ENCODE data around the gene NF1. TPM values are rescaled to one million over a fixed set of nuclear protein-coding genes. Genes with fewer than 3 reads are reported as not detected.

Gene NF1
- polyA plus RNA-seq, 2 of the 4 experiments (the other 2 are of a cell fraction) = 15.9 to 73.2 TPM

DNA sequence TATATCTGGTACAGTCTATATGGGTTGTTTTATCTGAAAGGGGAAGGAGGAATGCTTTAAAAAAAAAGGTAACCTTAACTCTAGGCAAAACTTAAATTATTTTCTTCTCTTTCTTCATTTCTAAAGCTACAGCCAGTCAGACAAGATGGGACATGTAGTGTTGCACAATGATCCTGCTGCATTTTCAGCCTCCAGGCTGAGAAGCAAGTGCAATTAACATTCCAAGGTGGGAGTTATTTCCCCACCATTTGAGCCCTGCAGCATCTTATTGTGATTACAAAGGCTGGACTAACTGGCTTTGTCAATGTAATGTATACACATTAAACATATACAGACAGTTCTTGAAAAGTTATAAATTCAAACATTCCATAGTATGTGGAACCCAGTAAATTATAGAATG, 22.6 kb upstream of the NF1 start:
- no peak for DNase-seq (ENCODE audit: low read depth in 1 of 2, low spot score in 1 of 2)
- CTCF ChIA-PET = interaction anchor here (0.6 to 1.4 kb wide), 4 partner anchors 18 to 455 kb away, joined by 3 to 4 read pairs (median 3); no protein-coding TSS in a partner anchor
- POLR2A ChIA-PET = no interaction called here
- no peak for FAIRE-seq
- no peaks in the 10 kb centered on the region for H3K9me3 ChIP-seq
- no peak overlapping the region for H3K4me3 ChIP-seq
- TF ChIP-seq ZC3H11A (IDR thresholded peaks at IDR 0.05) (no peak), CEBPB (IDR thresholded peaks at IDR 0.05) (peak; percentile 48 to 69; a peak in 2 of 4 replicates)
- no peak for ATAC-seq
- H3K4me1 ChIP-seq = peaks cover 51% of the 10 kb centered on the region
- no peak overlapping the region; the same call in 2 of the 3 replicates for H3K4me2 ChIP-seq
- peak overlapping the region in 1 of 2 experiments; percentile 34; a peak in 2 of 6 replicates for H3K27ac ChIP-seq

DNA sequence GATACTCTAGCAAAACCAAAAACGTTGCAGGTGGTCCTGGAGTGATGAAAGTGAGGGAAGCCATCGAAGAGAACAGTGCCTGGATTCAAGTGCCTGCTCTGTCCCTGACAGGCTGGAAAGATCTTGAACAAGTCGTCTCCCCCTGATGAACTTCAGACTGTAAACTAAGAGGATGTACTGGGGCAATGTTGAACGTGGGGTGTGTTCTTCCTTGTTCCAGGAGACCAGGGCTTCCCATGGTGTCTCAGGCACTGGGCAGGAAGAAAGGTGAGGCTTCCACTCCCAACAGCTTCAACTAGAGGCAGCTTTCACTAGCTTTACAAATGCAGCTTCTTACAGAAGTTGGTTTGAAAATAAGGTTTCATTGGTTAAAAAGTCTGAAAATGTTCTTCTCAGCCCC, 21.4 kb upstream of the NF1 start:
- no peak for DNase-seq (ENCODE audit: low read depth in 1 of 2, low spot score in 1 of 2)
- no peaks in the 10 kb centered on the region for H3K9me3 ChIP-seq
- ATAC-seq = no peak
- peak overlapping the region in 1 of 2 experiments; percentile 80; a peak in 3 of 6 replicates for H3K27ac ChIP-seq
- H3K4me3 ChIP-seq = no peak overlapping the region
- peaks cover 39% of the 10 kb centered on the region for H3K4me1 ChIP-seq
- ChIA-PET POLR2A (interaction anchor here (0.6 kb wide), 1 partner anchor 23 kb away, joined by 9 read pairs; no protein-coding TSS in a partner anchor), CTCF (interaction anchor here (0.6 to 1.4 kb wide), 3 partner anchors 8 to 360 kb away, joined by 3 read pairs; no protein-coding TSS in a partner anchor)
- no peak overlapping the region for H3K4me2 ChIP-seq
- WGBS (ENCODE audit: missing lambda C conversion rate) = 22% methylated on average over 4 of the region's 4 CpGs
- TF ChIP-seq FOXS1 (CRISPR knock-in tag; IDR thresholded peaks at IDR 0.05) (no peak), USF2 (IDR thresholded peaks at IDR 0.05) (no peak), RAD21 (conservative IDR thresholded peaks at IDR 0.05 in 1 of 2, IDR thresholded peaks at IDR 0.05 in 1 of 2) (no peak), HEYL (CRISPR knock-in tag; IDR thresholded peaks at IDR 0.05) (no peak), NFE2L2 (conservative IDR thresholded peaks at IDR 0.05; ENCODE audit: low read length) (no peak), HDAC2 (IDR thresholded peaks at IDR 0.05) (no peak), RFX5 (IDR thresholded peaks at IDR 0.05) (no peak)
- no peak for FAIRE-seq

GRCh38 chr17:31074772-31075555, 19.8 kb upstream of the NF1 start:
- WGBS (ENCODE audit: missing lambda C conversion rate) = 26% methylated on average over 4 of the region's 4 CpGs
- CTCF ChIA-PET = interaction anchor here (0.8 kb wide), 1 partner anchor 19 kb away, joined by 3 read pairs; no protein-coding TSS in a partner anchor
- Histone ChIP-seq H3K4me3 (no peak overlapping the region), H3K4me1 (peaks cover 35% of the 10 kb centered on the region), H3K9me3 (no peaks in the 10 kb centered on the region), H3K27ac (peak overlapping the region; percentile 60 to 80), H3K4me2 (peak overlapping the region; percentile 59)
- DNase-seq (ENCODE audit: low read depth in 1 of 2, low spot score in 1 of 2) (peak; percentile 50 to 65), ATAC-seq (peak; percentile 83 to 91), FAIRE-seq (no peak)
- TF ChIP-seq MYC (IDR thresholded peaks at IDR 0.05; ENCODE audit: borderline replicate concordance, low read length) (no peak), EP300 (IDR thresholded peaks at IDR 0.05) (0 out of 5 replicates have a peak, but pooled peaks of 1 of the 2 experiments have one; percentile 18)
- POLR2A ChIA-PET = no interaction called here

DNA sequence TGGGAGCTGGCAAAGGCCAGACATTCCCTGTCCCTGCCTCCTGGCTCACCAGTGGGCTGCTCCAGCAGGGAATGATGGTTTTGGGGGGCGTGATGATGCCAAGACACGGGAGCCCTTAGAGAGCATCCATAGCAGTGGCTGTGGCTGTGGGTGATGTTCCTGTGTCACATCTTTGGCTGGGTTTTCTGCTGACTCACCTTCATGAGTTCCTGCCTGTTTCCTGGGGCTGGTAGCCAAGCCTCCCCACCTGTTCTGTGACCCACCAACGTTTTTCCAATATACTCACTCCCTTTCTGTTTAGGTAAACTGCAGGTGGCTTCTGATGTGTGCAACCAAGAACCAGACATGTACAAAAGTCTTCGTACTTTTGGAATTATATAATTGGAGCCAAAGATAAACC, 16.5 kb upstream of the NF1 start:
- POLR2A ChIA-PET = no interaction called here
- DNase-seq (ENCODE audit: low read depth in 1 of 2, low spot score in 1 of 2) (peak in 1 of 2 experiments; percentile 20), FAIRE-seq (peak; percentile 67), ATAC-seq (no peak)
- Histone ChIP-seq H3K27ac (peak overlapping the region in 1 of 2 experiments; percentile 67; a peak in 3 of 6 replicates), H3K9me3 (no peaks in the 10 kb centered on the region), H3K4me1 (peaks cover 24% of the 10 kb centered on the region), H3K4me2 (no peak overlapping the region), H3K4me3 (no peak overlapping the region)
- TF ChIP-seq NFE2L2 (conservative IDR thresholded peaks at IDR 0.05; ENCODE audit: low read length) (0 out of 2 replicates have a peak, but pooled peaks have one; percentile 30), EP300 (IDR thresholded peaks at IDR 0.05) (no peak), MAFK (IDR thresholded peaks at IDR 0.05; ENCODE audit: partially characterized antibody) (peak; percentile 70)
- CTCF ChIA-PET = interaction anchor here (0.6 to 1.5 kb wide), 3 partner anchors 12 to 566 kb away, joined by 3 to 4 read pairs (median 4); no protein-coding TSS in a partner anchor
- WGBS (ENCODE audit: missing lambda C conversion rate) = 34% methylated on average over 4 of the region's 4 CpGs

GRCh38 chr17:31079731-31080130, 15.0 kb upstream of the NF1 start:
- ATAC-seq (no peak), DNase-seq (ENCODE audit: low read depth in 1 of 2, low spot score in 1 of 2) (no peak), FAIRE-seq (no peak)
- peaks cover 12% of the 10 kb centered on the region for H3K4me1 ChIP-seq
- no peak overlapping the region for H3K4me2 ChIP-seq
- no peak overlapping the region for H3K27ac ChIP-seq
- H3K4me3 ChIP-seq = no peak overlapping the region
- POLR2A ChIA-PET = no interaction called here
- no peak for TF ChIP-seq MAFK (IDR thresholded peaks at IDR 0.05; ENCODE audit: partially characterized antibody)
- no peak for TF ChIP-seq KDM1A (IDR thresholded peaks at IDR 0.05; ENCODE audit: low read depth)
- TF ChIP-seq, protein P1, sequence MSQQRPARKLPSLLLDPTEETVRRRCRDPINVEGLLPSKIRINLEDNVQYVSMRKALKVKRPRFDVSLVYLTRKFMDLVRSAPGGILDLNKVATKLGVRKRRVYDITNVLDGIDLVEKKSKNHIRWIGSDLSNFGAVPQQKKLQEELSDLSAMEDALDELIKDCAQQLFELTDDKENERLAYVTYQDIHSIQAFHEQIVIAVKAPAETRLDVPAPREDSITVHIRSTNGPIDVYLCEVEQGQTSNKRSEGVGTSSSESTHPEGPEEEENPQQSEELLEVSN (IDR thresholded peaks at IDR 0.05; ENCODE audit: borderline replicate concordance, low read depth) = no peak
- TF ChIP-seq RFX5 (IDR thresholded peaks at IDR 0.05) = no peak
- TF ChIP-seq EP300 (IDR thresholded peaks at IDR 0.05) = no peak
- no peak for TF ChIP-seq PBX3 (IDR thresholded peaks at IDR 0.05)
- TF ChIP-seq CBX8 (IDR thresholded peaks at IDR 0.05) = no peak
- no peak for TF ChIP-seq ZSCAN20 (CRISPR knock-in tag; IDR thresholded peaks at IDR 0.05)
- TF ChIP-seq PHF8 (IDR thresholded peaks at IDR 0.05; ENCODE audit: borderline replicate concordance, low read depth) = no peak
- no peak for TF ChIP-seq FOXS1 (CRISPR knock-in tag; IDR thresholded peaks at IDR 0.05)
- no peak for TF ChIP-seq BHLHE40 (IDR thresholded peaks at IDR 0.05; ENCODE audit: low read depth, low read length)
- no peak for TF ChIP-seq ATOH8 (CRISPR knock-in tag; IDR thresholded peaks at IDR 0.05; ENCODE audit: low read depth)
- TF ChIP-seq, protein P2, sequence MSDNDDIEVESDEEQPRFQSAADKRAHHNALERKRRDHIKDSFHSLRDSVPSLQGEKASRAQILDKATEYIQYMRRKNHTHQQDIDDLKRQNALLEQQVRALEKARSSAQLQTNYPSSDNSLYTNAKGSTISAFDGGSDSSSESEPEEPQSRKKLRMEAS (IDR thresholded peaks at IDR 0.05) = no peak
- no peak for TF ChIP-seq CEBPB (IDR thresholded peaks at IDR 0.05)
- no peak for TF ChIP-seq JUNB (IDR thresholded peaks at IDR 0.05)
- no peaks in the 10 kb centered on the region for H3K9me3 ChIP-seq
- WGBS (ENCODE audit: missing lambda C conversion rate) = 33% methylated on average over 1 of the region's 1 CpG
- CTCF ChIA-PET = interaction anchor here (0.6 to 2.4 kb wide), 3 partner anchors 11 to 16 kb away, joined by 3 to 8 read pairs (median 8); partner anchors contain the start of gene NF1
